Ovary (tissue), 3 donors: ENCODE measurements around the gene GBP2.

ENCODE experiments used
- CTCF ChIP-seq, 3 donors: fragments of 450-650 bp in 2 of 3; fragments of 200-600 bp in 1 of 3; IDR thresholded peaks; one replicate each; pipeline versions ENCODE4 v1.5.1 to v1.8.0; 2016 to 2022; ENCODE audit warnings: antibody characterized with exemption in 3 of 3, mild to moderate bottlenecking in 1 of 3
- EP300 ChIP-seq: sonication (generic); formaldehyde crosslinking; IDR thresholded peaks from one replicate; pipeline ENCODE4 v1.6.1; 2017; ENCODE audit warnings: antibody characterized with exemption
- POLR2A ChIP-seq: fragments of 450-650 bp; IDR thresholded peaks from one replicate; pipeline ENCODE4 v1.6.1; 2017; ENCODE audit warnings: antibody characterized with exemption, mild to moderate bottlenecking, moderate library complexity
- donor health status: DM: no; HTN: no; CAD: no.

- TF ChIP-seq EP300 (no peak), POLR2A (no peak), CTCF (IDR thresholded peaks at IDR 0.05) (no peak)
Observed at GRCh38 chr1:89130716-89131115, 4.8 kb upstream of the GBP2 start.
